ENCODE measurements around the gene ATF7.

- TF ChIP-seq, protein P1, sequence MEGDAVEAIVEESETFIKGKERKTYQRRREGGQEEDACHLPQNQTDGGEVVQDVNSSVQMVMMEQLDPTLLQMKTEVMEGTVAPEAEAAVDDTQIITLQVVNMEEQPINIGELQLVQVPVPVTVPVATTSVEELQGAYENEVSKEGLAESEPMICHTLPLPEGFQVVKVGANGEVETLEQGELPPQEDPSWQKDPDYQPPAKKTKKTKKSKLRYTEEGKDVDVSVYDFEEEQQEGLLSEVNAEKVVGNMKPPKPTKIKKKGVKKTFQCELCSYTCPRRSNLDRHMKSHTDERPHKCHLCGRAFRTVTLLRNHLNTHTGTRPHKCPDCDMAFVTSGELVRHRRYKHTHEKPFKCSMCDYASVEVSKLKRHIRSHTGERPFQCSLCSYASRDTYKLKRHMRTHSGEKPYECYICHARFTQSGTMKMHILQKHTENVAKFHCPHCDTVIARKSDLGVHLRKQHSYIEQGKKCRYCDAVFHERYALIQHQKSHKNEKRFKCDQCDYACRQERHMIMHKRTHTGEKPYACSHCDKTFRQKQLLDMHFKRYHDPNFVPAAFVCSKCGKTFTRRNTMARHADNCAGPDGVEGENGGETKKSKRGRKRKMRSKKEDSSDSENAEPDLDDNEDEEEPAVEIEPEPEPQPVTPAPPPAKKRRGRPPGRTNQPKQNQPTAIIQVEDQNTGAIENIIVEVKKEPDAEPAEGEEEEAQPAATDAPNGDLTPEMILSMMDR (IDR thresholded peaks at IDR 0.05): no peak
- no peak for TF ChIP-seq EZH2 (IDR thresholded peaks at IDR 0.05)
These were observed 7.9 kb downstream of the ATF7 start for GRCh38 chr12:53618275-53618674.

Measured in neural progenitor cell (in vitro differentiated cells).